Measurements from ENCODE around the gene SLC4A8.

Gene SLC4A8

GRCh38 chr12:51522696-51523095 lies 98.1 kb downstream of the SLC4A8 start:
- H3K27me3 ChIP-seq (ENCODE audit: insufficient read depth, low read length, poor library complexity): no peaks in the 10 kb centered on the region

DNA sequence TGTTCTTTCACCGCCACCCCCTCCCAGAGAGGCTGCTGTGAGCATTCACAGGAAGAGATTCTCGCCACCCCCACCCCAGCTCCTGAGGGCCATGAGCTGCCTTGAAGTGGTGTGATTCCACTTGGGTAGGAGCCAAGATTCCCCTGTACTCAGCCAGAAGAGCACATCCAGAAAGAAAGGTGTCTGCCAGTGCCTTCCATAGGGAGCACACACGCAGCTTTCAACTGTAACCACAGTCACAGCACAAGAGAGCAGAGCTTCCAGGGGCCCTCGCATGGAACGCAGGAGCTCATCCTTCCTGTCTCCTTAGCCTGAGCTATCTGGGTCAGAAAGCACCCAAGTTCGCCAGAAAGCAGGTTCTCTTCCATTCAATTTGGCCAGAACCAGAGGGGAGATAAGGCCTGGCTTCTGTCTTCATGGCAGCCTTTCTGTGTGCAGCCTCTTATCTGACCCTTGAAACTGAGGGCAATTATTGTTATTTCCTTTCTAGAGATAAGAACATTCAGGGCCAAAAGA lies 99.8 kb downstream of the SLC4A8 start:
- H3K27ac ChIP-seq (ENCODE audit: low read length): 0 out of 2 replicates have a peak overlapping the region, but pooled peaks have one; percentile 19
- peak; percentile 34 for DNase-seq
- H3K27me3 ChIP-seq (ENCODE audit: insufficient read depth, low read length, poor library complexity): no peaks in the 10 kb centered on the region
- no peak overlapping the region for H3K4me3 ChIP-seq (ENCODE audit: low read depth in 1 of 2, low read length in 2 of 2)
- H3K9me3 ChIP-seq (ENCODE audit: insufficient read depth, low read length, severe bottlenecking): no peaks in the 10 kb centered on the region
- H3K36me3 ChIP-seq (ENCODE audit: insufficient read depth, low read length): no peaks in the 10 kb centered on the region
- H4K20me1 ChIP-seq (ENCODE audit: insufficient read depth, low read length): no peaks in the 10 kb centered on the region
- no peak overlapping the region for H3K4me2 ChIP-seq (ENCODE audit: insufficient read depth, low read length)
- peaks cover 24% of the 10 kb centered on the region for H3K4me1 ChIP-seq (ENCODE audit: insufficient read depth, low read length)
- peak; percentile 39; the same call in 2 of the 3 replicates for ATAC-seq (ENCODE audit: insufficient read depth, low read depth)
- TF ChIP-seq CTCF (IDR thresholded peaks at IDR 0.05; ENCODE audit: borderline replicate concordance, extremely low read depth, low read length, poor library complexity, severe bottlenecking): no peak
- no peak for TF ChIP-seq EZH2 (IDR thresholded peaks at IDR 0.05; ENCODE audit: borderline replicate concordance, low read depth, low read length, severe bottlenecking)
- no peak overlapping the region for H3K9ac ChIP-seq (ENCODE audit: low read depth, low read length)
- no peaks in the 10 kb centered on the region for H3K79me2 ChIP-seq (ENCODE audit: insufficient read depth, low read length)
- H2AFZ ChIP-seq (ENCODE audit: low read depth, low read length): no peak overlapping the region

More at GRCh38 chr12:51522696-51523095, 98.1 kb downstream of the SLC4A8 start:
- ATAC-seq (ENCODE audit: insufficient read depth, low read depth) (no peak), DNase-seq (no peak)
- Histone ChIP-seq H3K4me3 (ENCODE audit: low read depth in 1 of 2, low read length in 2 of 2) (no peak overlapping the region), H3K79me2 (ENCODE audit: insufficient read depth, low read length) (no peaks in the 10 kb centered on the region), H2AFZ (ENCODE audit: low read depth, low read length) (no peak overlapping the region), H3K9ac (ENCODE audit: low read depth, low read length) (no peak overlapping the region), H3K27ac (ENCODE audit: low read length) (no peak overlapping the region), H3K9me3 (ENCODE audit: insufficient read depth, low read length, severe bottlenecking) (no peaks in the 10 kb centered on the region), H3K36me3 (ENCODE audit: insufficient read depth, low read length) (no peaks in the 10 kb centered on the region), H3K4me1 (ENCODE audit: insufficient read depth, low read length) (peaks cover 24% of the 10 kb centered on the region), H4K20me1 (ENCODE audit: insufficient read depth, low read length) (no peaks in the 10 kb centered on the region), H3K4me2 (ENCODE audit: insufficient read depth, low read length) (no peak overlapping the region)
- no peak for TF ChIP-seq EZH2 (IDR thresholded peaks at IDR 0.05; ENCODE audit: borderline replicate concordance, low read depth, low read length, severe bottlenecking)
- TF ChIP-seq CTCF (IDR thresholded peaks at IDR 0.05; ENCODE audit: borderline replicate concordance, extremely low read depth, low read length, poor library complexity, severe bottlenecking): no peak

GRCh38 chr12:51525518-51525917 lies 100.9 kb downstream of the SLC4A8 start:
- Histone ChIP-seq H4K20me1 (ENCODE audit: insufficient read depth, low read length) (no peaks in the 10 kb centered on the region), H3K79me2 (ENCODE audit: insufficient read depth, low read length) (no peaks in the 10 kb centered on the region), H2AFZ (ENCODE audit: low read depth, low read length) (no peak overlapping the region), H3K27ac (ENCODE audit: low read length) (no peak overlapping the region), H3K27me3 (ENCODE audit: insufficient read depth, low read length, poor library complexity) (no peaks in the 10 kb centered on the region), H3K9ac (ENCODE audit: low read depth, low read length) (no peak overlapping the region), H3K36me3 (ENCODE audit: insufficient read depth, low read length) (no peaks in the 10 kb centered on the region), H3K4me2 (ENCODE audit: insufficient read depth, low read length) (no peak overlapping the region), H3K4me1 (ENCODE audit: insufficient read depth, low read length) (peaks cover 20% of the 10 kb centered on the region), H3K9me3 (ENCODE audit: insufficient read depth, low read length, severe bottlenecking) (no peaks in the 10 kb centered on the region), H3K4me3 (ENCODE audit: low read depth in 1 of 2, low read length in 2 of 2) (no peak overlapping the region)
- DNase-seq (no peak), ATAC-seq (ENCODE audit: insufficient read depth, low read depth) (no peak)
- no peak for TF ChIP-seq EZH2 (IDR thresholded peaks at IDR 0.05; ENCODE audit: borderline replicate concordance, low read depth, low read length, severe bottlenecking)
- no peak for TF ChIP-seq CTCF (IDR thresholded peaks at IDR 0.05; ENCODE audit: borderline replicate concordance, extremely low read depth, low read length, poor library complexity, severe bottlenecking)

Data from DND-41 (cell line).